Renal cortex interstitium (tissue), 11 donors: ENCODE data around the gene CXCL12. TPM values are rescaled to one million over a fixed set of nuclear protein-coding genes. Genes with fewer than 3 reads are reported as not detected.

ENCODE experiments used
- DNase-seq, 11 donors: peaks; one replicate each; pipeline ENCODE4 v3.0.0-alpha.2; 2013; ENCODE audit warnings: low read depth in 9 of 11, low spot score in 4 of 11; ENCODE audit errors: extremely low read depth in 1 of 11
- polyA plus RNA-seq, 3 donors: library from polyadenylated mRNA; unstranded; fragments of 120-200 nt; gene quantifications; one replicate each; pipeline ENCODE4 v1.2.1, GENCODE V29; 2013; ENCODE audit not compliant: insufficient read length in 3 of 3

Gene CXCL12
- polyA plus RNA-seq, 3 donors = 381 to 420 (median 406) TPM

DNA sequence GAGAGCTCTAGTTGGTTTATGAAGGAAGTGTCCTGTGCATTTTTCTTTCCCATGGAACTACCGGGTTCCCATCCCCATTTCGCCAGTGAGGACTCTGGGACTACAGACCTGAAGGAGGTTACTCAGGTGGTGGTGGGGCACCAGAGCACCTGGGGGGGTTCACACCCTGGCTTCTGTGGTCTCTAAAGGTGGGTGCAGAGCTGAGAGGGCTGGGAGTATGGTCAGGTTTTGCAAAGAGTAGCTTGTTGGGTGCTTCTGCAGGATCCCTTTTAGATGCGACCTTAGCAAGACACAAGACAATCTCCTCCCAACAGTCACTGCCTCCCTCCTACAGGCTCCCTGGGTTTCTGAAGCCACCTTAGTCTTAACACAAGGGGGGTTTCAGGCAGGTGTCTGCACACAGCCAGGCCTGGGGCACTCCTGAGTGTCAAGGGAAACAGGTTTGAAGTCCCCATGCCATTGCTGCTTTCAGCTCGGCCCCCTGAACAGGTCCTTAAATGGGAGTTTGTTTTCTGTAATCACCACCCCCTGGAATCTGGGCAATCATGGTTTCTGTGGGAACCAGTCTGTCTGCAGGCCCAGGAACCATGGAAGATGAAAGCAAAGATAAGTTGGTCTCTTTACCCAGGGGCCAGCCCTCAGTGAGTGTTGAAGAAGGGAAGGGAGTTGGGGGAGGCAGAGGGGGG is 9.9 kb upstream of the CXCL12 start:
- DNase-seq = no peak

DNA sequence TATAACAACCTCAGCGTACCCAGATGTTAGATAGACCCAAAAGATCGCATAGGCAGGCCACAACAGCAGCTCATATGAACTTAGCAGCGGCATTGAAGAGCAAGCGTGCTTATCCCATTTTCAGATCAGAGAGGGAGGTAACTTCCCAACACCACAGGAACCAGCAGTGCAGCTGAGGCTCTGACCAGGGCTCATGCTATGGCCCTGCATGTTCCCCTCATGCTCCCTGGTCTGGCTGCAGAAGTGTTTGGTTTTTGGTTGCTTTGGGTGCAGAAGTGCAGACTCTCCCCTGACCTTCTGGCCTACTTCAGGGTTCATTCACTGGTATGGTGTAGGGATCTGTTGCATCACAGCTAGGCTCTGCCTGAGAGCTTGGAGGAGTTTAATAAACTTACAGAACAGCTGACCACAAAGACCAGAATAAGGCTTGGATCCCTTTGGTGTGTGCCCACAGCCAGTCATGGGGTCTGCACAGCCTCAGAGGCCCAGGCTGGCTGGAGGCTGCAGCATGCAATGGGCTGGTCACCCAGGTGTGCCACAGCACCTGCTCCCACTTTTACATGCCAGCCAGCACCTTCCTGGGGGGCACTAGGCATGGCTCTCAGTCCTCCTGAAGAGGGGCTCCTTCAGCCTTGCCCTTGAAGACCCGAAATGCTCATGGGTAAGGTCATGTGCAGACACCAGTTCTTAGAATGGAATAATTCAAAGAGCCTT is 9.1 kb upstream of the CXCL12 start:
- DNase-seq = no peak

DNA sequence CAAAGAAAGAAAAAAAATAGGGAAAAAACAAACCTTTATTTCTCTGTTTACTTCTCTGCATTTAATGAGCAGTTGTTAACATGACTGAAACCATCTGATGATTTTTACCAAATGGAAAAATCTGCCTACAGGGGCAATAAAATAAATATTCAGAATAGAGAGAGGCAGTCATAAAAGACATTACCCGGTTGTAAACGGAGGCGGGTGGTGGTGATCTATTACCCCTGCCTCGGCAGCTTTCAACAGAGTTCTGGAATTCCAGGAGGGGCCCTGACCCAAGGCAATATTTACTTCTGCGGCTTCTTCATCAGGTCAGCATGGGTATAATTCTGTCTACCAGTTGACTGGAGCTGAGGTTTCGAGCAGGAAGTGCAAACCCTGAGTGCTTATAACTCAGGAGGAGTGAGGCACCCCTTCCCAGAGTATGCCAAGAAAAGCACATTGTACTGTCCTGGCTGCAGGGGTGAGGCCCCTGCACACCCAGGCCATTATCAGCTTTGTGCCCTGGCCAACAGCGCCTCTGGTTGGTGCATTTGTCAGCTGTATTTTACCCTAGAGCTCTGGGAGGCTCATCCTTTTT is 8.2 kb upstream of the CXCL12 start:
- peak in 4 of 11 donors; percentile 65 to 77 (median 74) for DNase-seq

DNA sequence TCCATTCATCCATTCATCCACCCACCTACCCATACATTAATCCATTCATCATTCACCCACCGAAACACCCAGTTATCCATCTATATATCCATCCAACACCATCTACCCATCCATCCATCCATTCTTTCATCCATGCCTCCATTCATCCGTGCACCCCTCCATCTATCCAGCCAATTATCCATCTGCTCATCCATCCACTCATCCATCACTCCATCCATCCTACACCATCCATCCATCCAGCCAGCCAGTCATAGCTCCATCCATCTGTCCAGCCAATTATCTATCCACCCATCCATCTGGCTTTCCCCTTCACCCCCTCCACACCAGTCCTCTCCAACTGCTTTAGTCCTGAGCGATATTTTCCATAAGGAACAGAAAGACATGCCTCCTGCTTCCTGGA is 7.5 kb upstream of the CXCL12 start:
- DNase-seq = no peak

DNA sequence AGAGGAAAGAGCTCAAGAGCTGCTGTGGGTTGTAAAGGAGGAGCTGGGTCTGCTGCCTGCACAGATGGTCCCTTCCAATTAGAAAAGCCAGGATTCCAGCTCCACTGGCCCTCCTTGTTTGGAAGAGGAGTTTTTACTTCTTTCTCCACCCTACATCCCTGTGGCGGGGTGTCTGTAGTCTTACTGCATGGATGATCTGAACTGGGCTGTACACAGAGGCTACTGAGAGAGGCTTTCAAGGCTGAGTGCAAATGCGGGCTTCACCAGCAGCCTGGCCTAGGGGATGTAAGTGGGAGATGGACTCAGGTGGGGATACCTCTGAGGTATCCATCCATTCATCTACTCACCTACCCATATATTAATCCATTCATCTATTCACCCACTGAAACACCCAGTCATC is 7.1 kb upstream of the CXCL12 start:
- no peak for DNase-seq

DNA sequence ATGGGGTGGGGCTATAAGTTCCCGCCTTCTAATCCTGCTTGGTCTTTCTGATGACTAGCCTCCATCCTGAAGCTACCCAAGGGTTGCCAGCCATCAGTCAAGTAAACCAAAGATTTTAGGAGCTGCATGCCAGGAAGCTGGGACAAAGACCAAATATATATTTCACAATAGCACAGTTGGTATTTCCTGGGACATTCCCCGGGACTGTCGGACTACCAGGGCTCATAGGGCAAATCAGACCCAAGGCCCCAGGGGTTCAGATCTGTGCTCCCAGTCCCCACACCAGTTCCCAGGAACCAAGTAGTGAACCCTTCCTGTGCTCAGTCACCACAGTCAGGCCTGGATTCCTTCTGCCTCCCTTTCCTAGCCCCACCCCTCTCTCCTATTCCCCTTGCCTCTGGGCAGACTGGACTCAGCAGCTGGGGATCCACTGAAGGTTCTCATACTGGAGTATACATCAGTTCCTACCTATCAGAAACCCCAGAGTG is 5.7 kb upstream of the CXCL12 start:
- DNase-seq = no peak

DNA sequence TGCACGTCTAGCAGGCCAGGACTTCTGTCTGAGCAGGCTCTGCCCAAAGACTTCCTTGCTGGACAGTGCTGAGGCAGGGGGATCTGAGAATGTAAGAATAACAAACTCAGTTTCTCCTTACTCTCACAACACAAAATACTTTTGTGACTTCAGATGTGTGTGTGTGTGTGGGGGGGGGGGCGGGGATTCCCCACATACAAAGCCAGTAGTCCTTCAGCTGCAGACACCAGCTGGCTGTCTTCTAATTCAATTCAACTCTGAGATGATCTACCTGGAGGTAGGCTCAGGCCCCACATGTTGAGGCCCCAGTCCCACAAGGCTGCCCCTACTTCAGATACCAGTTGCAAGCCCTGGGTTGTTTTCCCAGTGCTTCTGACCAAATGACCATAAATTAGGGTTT is 4.7 kb upstream of the CXCL12 start:
- no peak for DNase-seq

DNA sequence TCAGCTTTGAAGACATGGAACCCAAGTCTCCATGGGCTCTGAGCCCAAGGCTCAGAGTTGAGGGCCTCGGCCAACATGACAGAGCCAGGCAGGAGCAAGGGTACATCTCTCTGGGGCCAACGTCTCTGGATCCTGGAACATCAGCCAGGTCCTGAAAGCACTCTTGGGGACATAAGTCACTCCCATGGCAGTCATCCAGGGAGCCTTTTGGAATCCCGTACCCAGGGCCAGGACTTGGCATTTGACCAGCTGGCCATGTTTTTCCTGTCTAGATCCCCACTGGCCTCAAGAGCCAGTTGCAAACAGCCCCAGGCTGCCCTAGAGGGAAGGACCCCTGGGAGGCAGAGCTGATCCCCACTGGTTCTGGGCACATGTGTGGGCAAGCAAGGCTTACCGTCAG is 4.3 kb upstream of the CXCL12 start:
- DNase-seq = no peak

DNA sequence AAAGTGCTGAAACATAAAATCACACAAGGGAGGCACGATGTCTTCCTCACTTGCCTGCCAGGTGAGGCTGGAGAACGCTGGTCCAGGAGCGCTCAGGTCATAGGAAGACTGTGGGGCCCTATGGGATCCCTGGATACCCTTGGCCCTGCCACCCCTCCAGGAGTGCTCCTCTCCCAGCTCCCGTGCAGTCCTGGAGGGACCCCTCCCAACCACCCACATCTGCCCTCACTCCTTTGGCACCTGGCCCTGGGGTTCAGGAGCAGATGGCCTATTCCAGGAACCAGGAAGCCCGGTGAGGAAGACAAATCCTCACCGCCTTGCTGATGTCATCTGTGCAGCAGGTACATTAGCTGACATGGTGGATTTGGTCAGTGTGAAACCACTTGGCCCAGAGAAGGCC is 3.7 kb upstream of the CXCL12 start:
- no peak for DNase-seq

DNA sequence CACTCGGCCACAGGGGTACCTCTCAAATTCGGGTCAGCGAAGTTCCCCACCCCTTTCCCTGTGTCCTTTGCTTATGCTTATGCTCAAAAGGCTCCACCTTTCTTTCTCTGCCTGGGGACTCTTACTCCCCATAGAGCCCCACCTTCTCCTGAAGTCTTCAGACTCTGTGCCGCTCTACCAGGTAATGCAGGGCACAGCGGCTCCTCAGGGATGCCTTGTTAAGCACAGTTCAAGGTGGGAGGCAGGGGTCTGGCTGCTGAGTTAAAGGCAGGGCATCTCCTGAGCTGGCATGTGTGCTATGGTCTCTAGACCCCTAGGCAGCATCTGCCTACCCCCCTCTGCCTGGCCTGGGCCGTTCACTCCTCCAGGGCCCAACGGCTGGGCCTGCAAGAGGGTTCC is 3.0 kb upstream of the CXCL12 start:
- DNase-seq = no peak

DNA sequence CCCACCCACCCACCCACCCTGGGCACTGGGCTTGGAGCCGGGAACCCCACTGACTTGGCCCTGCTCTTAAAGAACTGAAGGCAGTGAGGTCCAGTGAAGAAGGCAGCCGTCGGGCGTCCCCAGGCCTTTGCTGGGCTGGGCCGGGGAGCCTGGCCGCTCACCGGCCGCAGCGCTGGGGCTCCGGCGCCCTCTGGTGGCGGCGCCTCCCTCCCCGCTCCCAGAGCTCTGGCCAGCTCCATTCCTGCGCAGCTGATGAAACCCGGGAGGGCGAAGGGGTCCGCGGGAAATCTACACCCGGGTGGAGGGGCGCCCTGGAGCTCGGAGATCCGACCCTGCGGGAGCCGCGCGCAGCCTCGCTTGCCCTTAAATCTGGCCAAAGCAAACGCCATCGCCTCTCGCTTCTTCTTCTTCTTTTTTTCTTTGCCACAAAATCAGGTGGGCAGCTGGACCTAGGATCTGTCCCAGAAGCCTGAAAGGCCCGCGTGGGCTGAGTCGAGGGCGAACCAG is 1.7 kb upstream of the CXCL12 start:
- DNase-seq = peak in 4 of 11 donors; percentile 65 to 79 (median 68)

DNA sequence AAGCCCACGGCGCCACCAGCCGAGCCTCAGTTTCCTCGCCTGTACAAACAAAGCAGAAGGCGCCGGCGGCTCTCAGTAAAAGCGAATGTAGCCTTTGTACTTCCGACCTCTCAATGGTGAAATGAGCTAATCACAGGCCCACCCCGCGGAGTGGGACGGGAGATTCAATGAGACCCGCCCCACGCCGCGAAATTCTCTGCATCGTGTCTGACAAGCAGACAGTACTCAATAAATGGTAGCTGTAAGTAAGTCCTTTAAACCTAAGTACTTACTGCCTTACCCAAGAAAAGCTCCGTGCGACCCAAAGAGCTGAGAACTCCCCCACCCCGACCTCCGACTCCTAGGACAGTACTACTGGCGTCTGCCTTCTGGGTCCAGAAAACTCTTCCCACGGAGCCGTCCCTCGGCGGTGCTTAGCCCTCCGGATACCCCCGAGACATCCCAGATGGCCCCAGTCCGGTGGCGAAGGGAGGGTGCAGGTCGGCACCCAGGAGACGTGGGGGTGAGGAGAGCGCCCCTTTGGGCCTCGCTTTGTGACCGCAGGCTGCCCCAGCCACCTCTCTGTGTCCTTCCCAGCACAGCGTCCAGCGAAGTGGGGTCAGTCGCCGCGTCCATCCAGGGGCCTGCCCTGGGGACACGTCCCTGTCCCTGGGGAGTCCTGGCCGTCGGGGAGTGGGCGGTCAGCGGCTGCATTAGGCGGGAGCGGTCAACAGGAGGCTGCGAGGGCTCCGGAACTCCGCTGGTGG is 972 bp upstream of the CXCL12 start:
- no peak for DNase-seq

DNA sequence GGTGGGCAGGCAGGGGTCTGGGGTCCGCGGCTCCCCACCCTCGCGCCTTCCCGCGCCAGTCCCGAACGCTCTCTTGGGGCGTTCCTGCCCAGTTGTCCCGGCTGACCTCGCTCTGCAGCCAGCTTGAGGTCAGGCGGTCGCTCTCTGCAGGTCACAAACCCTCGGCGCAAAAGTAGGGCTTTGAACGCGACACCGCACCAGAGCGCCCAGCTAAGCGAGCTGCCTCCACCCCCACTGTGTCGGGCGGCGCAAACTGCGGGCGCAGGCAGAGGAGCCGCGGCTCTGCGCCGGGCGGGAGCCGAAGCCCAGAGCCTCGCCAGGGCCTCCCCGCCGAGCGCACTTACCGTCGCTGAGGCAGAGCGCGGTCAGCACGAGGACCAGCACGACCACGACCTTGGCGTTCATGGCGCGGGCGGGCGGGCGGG is 284 bp downstream of the CXCL12 start:
- DNase-seq = no peak

DNA sequence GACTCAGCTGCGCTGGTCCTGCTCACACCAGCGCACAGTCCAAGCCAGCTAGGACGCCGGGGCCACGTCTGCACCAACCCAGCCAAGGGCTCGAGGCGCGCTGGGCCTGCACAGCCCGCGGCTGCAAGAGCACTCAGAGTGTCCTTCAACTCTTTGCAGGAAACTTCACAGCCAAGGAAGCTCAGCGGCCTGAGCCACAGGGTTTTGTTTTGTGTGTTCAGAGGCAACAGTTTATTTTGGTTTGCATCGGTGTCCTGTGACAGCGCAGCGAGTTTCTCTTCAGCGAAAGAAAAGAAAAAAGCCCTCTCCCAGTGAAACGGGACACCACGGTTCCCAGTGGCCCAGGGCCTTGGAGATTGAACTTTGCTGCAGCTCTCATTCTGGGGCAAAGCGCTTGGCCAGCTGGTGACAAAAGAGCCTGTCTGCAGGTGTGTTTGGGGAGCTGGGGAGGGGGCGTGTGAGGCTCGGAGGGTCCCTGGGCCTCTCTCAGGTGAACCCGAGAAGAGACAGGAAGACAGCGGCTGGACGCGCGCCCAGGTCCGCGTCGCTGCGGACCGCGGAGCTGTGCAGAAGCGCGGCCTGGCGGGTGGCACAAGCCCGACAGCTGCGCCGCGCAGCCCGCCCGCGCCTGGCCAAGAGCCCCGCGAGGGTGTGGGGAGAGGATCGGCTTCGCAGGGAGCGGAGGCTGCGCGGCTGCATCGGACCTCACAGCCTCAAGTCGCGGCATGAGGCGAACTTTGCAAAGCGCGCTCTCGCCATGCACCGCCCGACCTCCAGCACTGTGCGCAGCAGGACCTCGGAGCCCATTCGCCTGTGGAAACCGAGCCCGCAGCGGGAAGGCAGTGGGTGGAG is 922 bp downstream of the CXCL12 start:
- DNase-seq = no peak

DNA sequence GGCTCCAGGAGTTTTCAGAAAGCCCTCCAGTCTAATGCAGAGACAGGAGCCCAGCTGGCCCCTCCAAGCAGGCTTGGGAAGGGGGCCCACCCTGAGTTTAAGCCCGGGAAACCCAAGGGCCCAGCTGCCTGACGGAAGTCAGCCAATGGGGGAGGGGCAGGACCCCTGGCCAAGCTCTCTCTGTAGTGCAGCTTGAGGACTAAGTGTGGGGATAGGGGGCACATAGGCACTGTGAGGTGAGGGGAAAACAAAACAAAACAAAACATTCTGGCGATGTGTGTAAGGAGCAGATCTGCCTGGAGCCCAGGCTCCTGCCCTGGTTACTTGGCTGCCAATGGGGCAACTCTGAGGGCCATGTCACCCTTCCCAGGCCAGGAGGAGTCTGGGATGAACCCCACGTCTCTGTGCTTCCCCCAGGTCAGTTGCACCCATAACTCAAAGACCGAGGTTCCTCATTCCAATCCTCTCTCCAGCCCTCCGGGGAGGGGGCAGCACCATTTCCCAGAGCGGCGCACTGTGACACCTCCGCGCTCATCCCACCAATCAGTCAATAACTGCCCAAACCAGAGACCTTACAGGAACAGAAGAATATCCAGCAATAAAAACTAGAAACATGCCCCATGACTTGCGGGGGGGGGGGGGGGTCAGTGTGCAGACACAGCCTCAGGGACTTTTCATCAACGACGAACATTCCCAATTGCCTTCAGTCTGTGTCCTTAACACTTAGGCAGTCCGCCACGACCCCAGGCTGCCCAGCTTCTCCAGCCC is 1.7 kb downstream of the CXCL12 start:
- DNase-seq = no peak

DNA sequence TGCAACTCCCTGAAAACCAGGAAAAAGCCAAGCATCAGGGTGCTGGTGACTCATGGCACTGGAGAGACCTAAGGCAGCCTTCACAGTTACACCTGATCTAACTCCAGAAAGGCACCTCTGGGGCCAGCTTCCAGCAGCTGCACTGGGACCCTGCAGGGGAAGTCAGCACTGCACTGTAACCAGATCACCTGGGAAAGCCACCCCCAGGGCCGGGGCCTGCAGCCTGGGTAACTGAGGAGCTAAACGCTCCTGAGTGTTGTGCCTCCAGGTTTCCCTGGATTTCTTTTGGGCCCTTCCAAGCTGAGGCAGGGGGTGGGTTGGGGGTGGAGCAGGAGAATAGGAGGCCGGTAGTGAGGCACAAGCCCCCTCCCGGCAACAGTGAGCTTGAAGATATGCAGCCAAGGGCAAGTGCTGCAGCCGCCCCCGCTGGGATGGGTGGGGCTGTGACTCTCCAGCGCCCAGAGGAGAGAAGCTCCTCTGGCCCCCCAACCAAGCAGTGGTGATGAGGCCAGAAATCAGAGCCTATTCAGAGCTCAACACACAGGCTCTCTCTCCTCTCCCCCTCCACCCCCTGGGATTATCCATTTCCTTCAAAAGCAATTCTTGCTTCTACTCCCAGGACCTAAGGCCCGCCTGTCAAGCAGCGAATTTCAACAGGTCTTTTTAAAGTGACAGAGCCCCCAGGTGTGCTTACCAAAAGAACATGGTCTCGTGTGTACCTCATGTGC is 2.6 kb downstream of the CXCL12 start:
- no peak for DNase-seq
